OCI-LY7 (cell line): ENCODE data around the gene TTC36. TPM values are rescaled to one million over a fixed set of nuclear protein-coding genes. Genes with fewer than 3 reads are reported as not detected.

Experiments used
- BruUV-seq: library from RNA; stranded (reverse); fragments of 400-500 nt; replicated peaks from 2 replicates; lab custom pipeline; 2021; lab: Mats Ljungman, UMichigan
- CTCF ChIA-PET: fragments of 300-600 bp; sonication (Branson Sonifier 250); formaldehyde crosslinking; loops from one replicate; lab custom pipeline; 2022; ENCODE audit warnings: antibody characterized with exemption; ENCODE audit not compliant: unreplicated experiment; lab: Charles Lee
- POLR2A ChIA-PET: fragments of 300-600 bp; sonication (Branson Sonifier 250); formaldehyde crosslinking; loops from one replicate; lab custom pipeline; 2022; ENCODE audit warnings: antibody characterized with exemption; lab: Charles Lee
- DNase-seq: peaks from one replicate; pipeline ENCODE4 v3.0.0-alpha.2; 2015; ENCODE audit warnings: low spot score
- H2AFZ ChIP-seq: fragments of 200-600 bp; sonication (generic), shearing (Covaris generic); 2 replicates; pipeline ENCODE4 v1.6.1; 2014; ENCODE audit warnings: mild to moderate bottlenecking, antibody characterized with exemption, low read length, moderate library complexity
- H3K27ac ChIP-seq: fragments of 200-600 bp; sonication (generic); 2 replicates; pipeline ENCODE4 v1.5.1; 2014; ENCODE audit warnings: mixed run types, low read depth, mild to moderate bottlenecking, moderate library complexity, low read length, inconsistent platforms; ENCODE audit not compliant: poor library complexity, severe bottlenecking
- H3K36me3 ChIP-seq: fragments of 200-600 bp; sonication (generic); 2 replicates; pipeline ENCODE4 v1.6.1; 2014; ENCODE audit warnings: mild to moderate bottlenecking, antibody characterized with exemption, low read length, moderate library complexity, mixed read lengths; ENCODE audit not compliant: insufficient read depth
- H3K4me1 ChIP-seq: fragments of 200-600 bp; sonication (generic); 2 replicates; pipeline ENCODE4 v1.5.1; 2014; ENCODE audit warnings: mild to moderate bottlenecking, low read length; ENCODE audit not compliant: insufficient read depth, poor library complexity, severe bottlenecking
- H3K4me2 ChIP-seq: fragments of 200-600 bp; sonication (generic); 2 replicates; pipeline ENCODE4 v1.6.1; 2014; ENCODE audit warnings: mild to moderate bottlenecking, low read length
- H3K4me3 ChIP-seq: fragments of 200-600 bp; sonication (generic); 2 replicates; pipeline ENCODE4 v1.5.1; 2014; ENCODE audit warnings: mild to moderate bottlenecking, low read depth, low read length; ENCODE audit not compliant: poor library complexity, severe bottlenecking
- H3K79me2 ChIP-seq: fragments of 200-600 bp; sonication (generic); 2 replicates; pipeline ENCODE4 v1.6.1; 2016; ENCODE audit warnings: low read depth, mild to moderate bottlenecking, low read length, moderate library complexity, mixed read lengths; ENCODE audit not compliant: insufficient read depth
- H3K9me2 ChIP-seq: fragments of 200-600 bp; sonication (generic); 2 replicates; pipeline ENCODE4 v1.6.1; 2016; ENCODE audit warnings: mild to moderate bottlenecking, low read length, mixed read lengths; ENCODE audit not compliant: insufficient read depth
- H3K9me3 ChIP-seq: fragments of 200-600 bp; sonication (generic); 2 replicates; pipeline ENCODE4 v1.6.1; 2014; ENCODE audit warnings: mild to moderate bottlenecking, mixed run types, low read length, mixed read lengths
- H4K20me1 ChIP-seq: fragments of 200-600 bp; sonication (generic); 2 replicates; pipeline ENCODE4 v1.6.1; 2014; ENCODE audit warnings: mild to moderate bottlenecking, antibody characterized with exemption, low read length, moderate library complexity, mixed read lengths; ENCODE audit not compliant: insufficient read depth
- EZH2phosphoT487 ChIP-seq: fragments of 200-600 bp; sonication (generic); IDR thresholded peaks from 2 replicates; pipeline ENCODE4 v1.6.1; 2018; ENCODE audit warnings: low read depth, borderline replicate concordance, mild to moderate bottlenecking, mixed run types, antibody characterized with exemption, low read length, moderate library complexity, mixed read lengths
- intact Hi-C: fragments of 100-400 bp; cut with micrococcal nuclease; formaldehyde crosslinking; loops from one replicate; pipeline ENCODE4 v1.10.0; 2022; ENCODE audit not compliant: unreplicated experiment
- total RNA-seq, 2 experiments: library from RNA; depleted of rRNA in 1 of 2; stranded (reverse); fragments of >200 nt in 1 of 2; shearing (Covaris generic) in 1 of 2; gene quantifications; 2 replicates each; pipeline ENCODE4 v1.2.3, GENCODE V29; 2014 to 2022
- TF ChIP-seq, protein P1 (sequence below): fragments of 200-600 bp; sonication (generic); conservative IDR thresholded peaks from 2 replicates; pipeline ENCODE4 v1.5.1; 2014; ENCODE audit warnings: mild to moderate bottlenecking, antibody characterized with exemption, low read length, moderate library complexity, mixed read lengths

The TTC36 gene
- total RNA-seq, 2 experiments from 2014 or later: 0.82 TPM; not detected in 1

DNA sequence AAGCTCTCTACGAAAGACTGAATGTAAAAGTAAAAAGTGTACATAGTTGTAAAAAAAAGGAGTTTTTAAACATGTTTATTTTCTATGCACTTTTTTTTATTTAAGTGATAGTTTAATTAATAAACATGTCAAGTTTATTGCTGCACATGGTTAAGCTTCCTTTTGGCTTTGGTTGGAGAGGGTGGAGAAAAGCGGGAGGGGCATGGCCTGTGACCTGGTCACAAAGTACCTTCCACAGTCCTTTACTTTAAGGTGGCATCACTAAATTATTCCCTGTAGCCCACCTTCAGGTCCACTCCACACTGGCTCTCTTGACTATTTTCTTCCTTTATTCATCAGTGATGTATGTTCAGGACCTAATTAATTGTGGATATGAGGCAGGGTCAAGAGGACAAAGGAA is 586 bp upstream of the TTC36 start:
- POLR2A ChIA-PET: interaction anchor here (1.0 to 1.4 kb wide), 3 partner anchors 18 to 85 kb away, joined by 3 to 7 read pairs (median 4); no protein-coding TSS in a partner anchor
- no peak overlapping the region for H3K4me3 ChIP-seq

DNA sequence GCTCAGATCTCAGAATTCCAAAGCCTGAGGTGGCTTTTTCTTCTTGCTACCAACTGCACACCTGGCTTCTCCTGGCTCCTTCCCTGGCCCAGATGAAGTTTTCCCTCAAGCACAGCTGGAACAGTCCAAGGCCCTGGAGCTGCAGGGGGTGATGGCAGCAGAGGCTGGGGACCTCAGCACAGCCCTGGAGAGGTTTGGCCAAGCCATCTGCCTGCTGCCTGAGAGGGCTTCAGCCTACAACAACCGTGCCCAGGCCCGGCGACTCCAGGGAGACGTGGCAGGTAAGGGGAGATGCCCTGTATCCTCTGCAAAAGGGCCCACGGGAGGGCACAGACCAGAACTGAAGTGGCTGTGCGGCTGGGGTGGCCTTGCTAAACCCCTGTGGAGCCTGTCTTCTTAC is 1.2 kb downstream of the TTC36 start:
- H3K36me3 ChIP-seq: peaks cover 30% of the 10 kb centered on the region
- H3K4me2 ChIP-seq: no peak overlapping the region
- intact Hi-C loops: no loop called here
- ChIA-PET POLR2A (no interaction called here), CTCF (no interaction called here)
- BruUV-seq: no TSS peak
- no peaks in the 10 kb centered on the region for H3K79me2 ChIP-seq
- H3K4me1 ChIP-seq: peaks cover 14% of the 10 kb centered on the region
- no peaks in the 10 kb centered on the region for H3K9me2 ChIP-seq
- no peak overlapping the region for H2AFZ ChIP-seq
- H3K9me3 ChIP-seq: no peaks in the 10 kb centered on the region
- DNase-seq: no peak
- H4K20me1 ChIP-seq: no peaks in the 10 kb centered on the region
- TF ChIP-seq, protein P1, sequence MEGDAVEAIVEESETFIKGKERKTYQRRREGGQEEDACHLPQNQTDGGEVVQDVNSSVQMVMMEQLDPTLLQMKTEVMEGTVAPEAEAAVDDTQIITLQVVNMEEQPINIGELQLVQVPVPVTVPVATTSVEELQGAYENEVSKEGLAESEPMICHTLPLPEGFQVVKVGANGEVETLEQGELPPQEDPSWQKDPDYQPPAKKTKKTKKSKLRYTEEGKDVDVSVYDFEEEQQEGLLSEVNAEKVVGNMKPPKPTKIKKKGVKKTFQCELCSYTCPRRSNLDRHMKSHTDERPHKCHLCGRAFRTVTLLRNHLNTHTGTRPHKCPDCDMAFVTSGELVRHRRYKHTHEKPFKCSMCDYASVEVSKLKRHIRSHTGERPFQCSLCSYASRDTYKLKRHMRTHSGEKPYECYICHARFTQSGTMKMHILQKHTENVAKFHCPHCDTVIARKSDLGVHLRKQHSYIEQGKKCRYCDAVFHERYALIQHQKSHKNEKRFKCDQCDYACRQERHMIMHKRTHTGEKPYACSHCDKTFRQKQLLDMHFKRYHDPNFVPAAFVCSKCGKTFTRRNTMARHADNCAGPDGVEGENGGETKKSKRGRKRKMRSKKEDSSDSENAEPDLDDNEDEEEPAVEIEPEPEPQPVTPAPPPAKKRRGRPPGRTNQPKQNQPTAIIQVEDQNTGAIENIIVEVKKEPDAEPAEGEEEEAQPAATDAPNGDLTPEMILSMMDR: no peak
- no peak for TF ChIP-seq EZH2phosphoT487
- H3K27ac ChIP-seq: no peak overlapping the region
- no peak overlapping the region for H3K4me3 ChIP-seq

More for the DNA sequence above, 586 bp upstream of the TTC36 start:
- no peaks in the 10 kb centered on the region for H4K20me1 ChIP-seq
- H3K36me3 ChIP-seq: peaks cover 48% of the 10 kb centered on the region
- no TSS peak for BruUV-seq
- no peaks in the 10 kb centered on the region for H3K79me2 ChIP-seq
- no peak overlapping the region for H2AFZ ChIP-seq
- CTCF ChIA-PET: no interaction called here
- TF ChIP-seq EZH2phosphoT487: no peak
- TF ChIP-seq, protein P1: no peak
- no peak overlapping the region for H3K27ac ChIP-seq
- no peaks in the 10 kb centered on the region for H3K9me3 ChIP-seq
- no peak overlapping the region for H3K4me2 ChIP-seq
- intact Hi-C loops: no loop called here
- DNase-seq: no peak
- H3K4me1 ChIP-seq: peaks cover 13% of the 10 kb centered on the region
- no peaks in the 10 kb centered on the region for H3K9me2 ChIP-seq

DNA sequence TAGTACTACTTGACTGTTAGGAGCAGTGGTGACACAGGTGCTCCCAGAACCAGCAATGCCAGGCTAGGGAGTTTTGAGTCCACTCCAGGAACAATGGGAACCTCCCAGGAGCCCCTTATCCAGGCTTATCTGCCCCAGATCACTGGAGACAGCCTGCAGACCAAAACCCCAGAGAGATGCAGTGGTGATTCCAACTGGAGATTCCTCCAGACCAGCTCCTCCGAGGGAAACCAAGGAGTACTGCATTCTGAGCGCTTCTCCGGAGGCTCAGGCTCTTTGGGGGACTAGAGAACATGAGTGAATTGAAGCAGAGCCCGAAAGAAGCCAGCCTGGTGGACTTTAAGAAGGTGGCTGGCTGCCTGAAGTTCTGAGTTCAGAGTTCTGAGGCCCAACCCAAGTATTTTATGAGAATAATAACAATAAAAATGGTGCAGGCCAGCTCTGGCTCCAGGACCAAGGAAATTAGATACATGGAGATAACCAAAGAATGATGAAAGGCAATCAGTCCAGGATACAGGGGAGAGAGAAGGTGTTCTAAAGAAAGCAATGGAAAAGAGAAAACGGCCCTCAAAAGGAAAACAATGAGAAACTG is 2.4 kb downstream of the TTC36 start:
- TSS peak; percentile 67 for BruUV-seq
- no peak for DNase-seq
- Histone ChIP-seq H3K4me3 (peak overlapping the region; percentile 90), H3K4me2 (peak overlapping the region; percentile 93), H2AFZ (peak overlapping the region; percentile 86; the same call in 1 of the 2 replicates), H3K9me3 (no peaks in the 10 kb centered on the region), H3K36me3 (peaks cover 18% of the 10 kb centered on the region; the same call in 1 of the 2 replicates), H3K4me1 (peaks cover 14% of the 10 kb centered on the region), H4K20me1 (no peaks in the 10 kb centered on the region), H3K27ac (no peak overlapping the region), H3K9me2 (no peaks in the 10 kb centered on the region), H3K79me2 (no peaks in the 10 kb centered on the region)
- POLR2A ChIA-PET: interaction anchor here (0.7 kb wide), 1 partner anchor 19 kb away, joined by 3 read pairs; no protein-coding TSS in a partner anchor
- intact Hi-C loops: no loop called here
- no peak for TF ChIP-seq EZH2phosphoT487
- TF ChIP-seq, protein P1: no peak
- CTCF ChIA-PET: no interaction called here
